Measurements from ENCODE around the gene RNASEH2A. TPM values are rescaled to one million over a fixed set of nuclear protein-coding genes. Genes with fewer than 3 reads are reported as not detected.

Gene RNASEH2A
- total and polyA plus RNA-seq, 2 of the 13 experiments (the other 11 are each of a cell fraction or from before 2014, with no cell fraction given), result 25.1 to 35.8 TPM

DNA sequence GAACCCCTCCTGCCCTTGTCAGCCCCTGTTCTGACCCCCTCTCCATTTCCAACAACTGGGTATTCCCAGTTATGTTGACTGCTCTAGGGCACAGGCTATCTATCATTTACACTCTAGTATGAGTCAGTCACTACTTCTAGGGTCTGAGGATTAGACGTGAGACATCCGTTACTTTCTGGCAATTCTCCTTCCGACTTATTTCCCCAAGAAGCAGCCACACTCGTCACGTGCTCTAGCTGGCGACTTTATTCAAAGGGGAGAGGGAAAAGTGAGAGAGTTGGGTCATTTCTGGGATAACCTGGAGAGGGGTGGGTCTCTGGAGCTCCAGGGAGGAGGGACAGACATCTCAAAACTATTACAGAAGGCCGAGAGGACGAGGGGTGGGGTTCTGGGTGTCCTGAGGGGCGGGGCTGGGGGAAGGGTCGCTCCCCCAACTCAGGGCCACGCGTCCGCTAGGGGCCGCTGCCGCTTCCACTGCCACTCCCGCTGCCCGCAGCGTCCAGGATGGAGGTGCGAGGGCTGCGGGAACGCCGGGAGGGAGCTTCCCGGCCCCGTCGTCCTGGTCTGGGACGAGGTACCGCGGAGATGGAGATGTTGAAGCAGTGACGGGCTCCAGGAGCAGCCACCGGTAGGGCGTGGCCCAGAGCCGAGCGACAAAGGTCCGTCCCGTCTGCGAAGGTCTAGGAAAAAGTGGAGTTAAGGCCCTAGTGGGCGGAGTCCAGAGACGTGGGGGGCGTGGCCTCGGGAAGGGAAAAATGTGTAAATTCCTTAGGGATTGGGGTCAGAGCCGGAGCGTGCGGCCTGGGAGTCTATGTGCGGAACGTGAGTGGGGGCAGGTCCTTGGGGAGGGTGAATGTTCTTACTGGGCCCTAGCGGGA is 19.1 kb downstream of the RNASEH2A start (continued):
- TF ChIP-seq, protein P1, sequence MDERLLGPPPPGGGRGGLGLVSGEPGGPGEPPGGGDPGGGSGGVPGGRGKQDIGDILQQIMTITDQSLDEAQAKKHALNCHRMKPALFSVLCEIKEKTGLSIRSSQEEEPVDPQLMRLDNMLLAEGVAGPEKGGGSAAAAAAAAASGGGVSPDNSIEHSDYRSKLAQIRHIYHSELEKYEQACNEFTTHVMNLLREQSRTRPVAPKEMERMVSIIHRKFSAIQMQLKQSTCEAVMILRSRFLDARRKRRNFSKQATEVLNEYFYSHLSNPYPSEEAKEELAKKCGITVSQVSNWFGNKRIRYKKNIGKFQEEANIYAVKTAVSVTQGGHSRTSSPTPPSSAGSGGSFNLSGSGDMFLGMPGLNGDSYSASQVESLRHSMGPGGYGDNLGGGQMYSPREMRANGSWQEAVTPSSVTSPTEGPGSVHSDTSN (CRISPR knock-in tag; IDR thresholded peaks at IDR 0.05), result no peak
- 0 out of 2 replicates have a peak, but pooled peaks have one; percentile 37 for TF ChIP-seq KLF6 (CRISPR knock-in tag; IDR thresholded peaks at IDR 0.05)
- TF ChIP-seq MEIS1 (CRISPR knock-in tag; IDR thresholded peaks at IDR 0.05; ENCODE audit: borderline replicate concordance), result no peak
- no peak for TF ChIP-seq RBAK (CRISPR knock-in tag; IDR thresholded peaks at IDR 0.05)
- TF ChIP-seq PCBP1 (IDR thresholded peaks at IDR 0.05; ENCODE audit: borderline replicate concordance, low read depth, low read length), result peak; percentile 44; the same call in 1 of the 2 replicates
- no peak for TF ChIP-seq ZSCAN20 (CRISPR knock-in tag; IDR thresholded peaks at IDR 0.05; ENCODE audit: borderline replicate concordance)
- TF ChIP-seq, protein P2, sequence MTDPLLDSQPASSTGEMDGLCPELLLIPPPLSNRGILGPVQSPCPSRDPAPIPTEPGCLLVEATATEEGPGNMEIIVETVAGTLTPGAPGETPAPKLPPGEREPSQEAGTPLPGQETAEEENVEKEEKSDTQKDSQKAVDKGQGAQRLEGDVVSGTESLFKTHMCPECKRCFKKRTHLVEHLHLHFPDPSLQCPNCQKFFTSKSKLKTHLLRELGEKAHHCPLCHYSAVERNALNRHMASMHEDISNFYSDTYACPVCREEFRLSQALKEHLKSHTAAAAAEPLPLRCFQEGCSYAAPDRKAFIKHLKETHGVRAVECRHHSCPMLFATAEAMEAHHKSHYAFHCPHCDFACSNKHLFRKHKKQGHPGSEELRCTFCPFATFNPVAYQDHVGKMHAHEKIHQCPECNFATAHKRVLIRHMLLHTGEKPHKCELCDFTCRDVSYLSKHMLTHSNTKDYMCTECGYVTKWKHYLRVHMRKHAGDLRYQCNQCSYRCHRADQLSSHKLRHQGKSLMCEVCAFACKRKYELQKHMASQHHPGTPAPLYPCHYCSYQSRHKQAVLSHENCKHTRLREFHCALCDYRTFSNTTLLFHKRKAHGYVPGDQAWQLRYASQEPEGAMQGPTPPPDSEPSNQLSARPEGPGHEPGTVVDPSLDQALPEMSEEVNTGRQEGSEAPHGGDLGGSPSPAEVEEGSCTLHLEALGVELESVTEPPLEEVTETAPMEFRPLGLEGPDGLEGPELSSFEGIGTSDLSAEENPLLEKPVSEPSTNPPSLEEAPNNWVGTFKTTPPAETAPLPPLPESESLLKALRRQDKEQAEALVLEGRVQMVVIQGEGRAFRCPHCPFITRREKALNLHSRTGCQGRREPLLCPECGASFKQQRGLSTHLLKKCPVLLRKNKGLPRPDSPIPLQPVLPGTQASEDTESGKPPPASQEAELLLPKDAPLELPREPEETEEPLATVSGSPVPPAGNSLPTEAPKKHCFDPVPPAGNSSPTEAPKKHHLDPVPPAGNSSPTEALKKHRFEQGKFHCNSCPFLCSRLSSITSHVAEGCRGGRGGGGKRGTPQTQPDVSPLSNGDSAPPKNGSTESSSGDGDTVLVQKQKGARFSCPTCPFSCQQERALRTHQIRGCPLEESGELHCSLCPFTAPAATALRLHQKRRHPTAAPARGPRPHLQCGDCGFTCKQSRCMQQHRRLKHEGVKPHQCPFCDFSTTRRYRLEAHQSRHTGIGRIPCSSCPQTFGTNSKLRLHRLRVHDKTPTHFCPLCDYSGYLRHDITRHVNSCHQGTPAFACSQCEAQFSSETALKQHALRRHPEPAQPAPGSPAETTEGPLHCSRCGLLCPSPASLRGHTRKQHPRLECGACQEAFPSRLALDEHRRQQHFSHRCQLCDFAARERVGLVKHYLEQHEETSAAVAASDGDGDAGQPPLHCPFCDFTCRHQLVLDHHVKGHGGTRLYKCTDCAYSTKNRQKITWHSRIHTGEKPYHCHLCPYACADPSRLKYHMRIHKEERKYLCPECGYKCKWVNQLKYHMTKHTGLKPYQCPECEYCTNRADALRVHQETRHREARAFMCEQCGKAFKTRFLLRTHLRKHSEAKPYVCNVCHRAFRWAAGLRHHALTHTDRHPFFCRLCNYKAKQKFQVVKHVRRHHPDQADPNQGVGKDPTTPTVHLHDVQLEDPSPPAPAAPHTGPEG (CRISPR knock-in tag; IDR thresholded peaks at IDR 0.05), result no peak
- TF ChIP-seq CEBPB (IDR thresholded peaks at IDR 0.05; ENCODE audit: borderline replicate concordance, low read depth, low read length), result no peak
- TF ChIP-seq STAG1 (CRISPR knock-in tag; IDR thresholded peaks at IDR 0.05), result peak; percentile 20
- TF ChIP-seq ZNF556 (CRISPR knock-in tag; IDR thresholded peaks at IDR 0.05; ENCODE audit: borderline replicate concordance), result no peak
